HepG2 (cell line): ENCODE measurements around the gene CELSR3. TPM values are rescaled to one million over a fixed set of nuclear protein-coding genes. Genes with fewer than 3 reads are reported as not detected.

ENCODE experiments used
- ATAC-seq: fragments of 200-7000 bp; cut with Tn5 transposase; 3 replicates; pipeline ENCODE4 v1.9.1; 2020; ENCODE audit warnings: mild to moderate bottlenecking, moderate library complexity
- BruUV-seq: library from RNA; stranded (reverse); fragments of 400-500 nt; replicated peaks from 2 replicates; lab custom pipeline; 2021; lab: Mats Ljungman, UMichigan
- CTCF ChIA-PET: fragments of 300-600 bp; formaldehyde crosslinking; extraction: SDS; loops from one replicate; lab custom pipeline; 2021; ENCODE audit warnings: low total read pairs, inconsistent platforms, low intra/inter-chr PET ratio; lab: Yijun Ruan, JAX
- POLR2A ChIA-PET: fragments of 350-600 bp; sonication (Branson Sonifier 250); formaldehyde crosslinking; loops from one replicate; lab custom pipeline; 2020; ENCODE audit warnings: antibody characterized with exemption, inconsistent platforms; lab: Yijun Ruan, JAX
- DNase-seq: peaks from one replicate; pipeline ENCODE4 v3.0.0-alpha.2; 2015; ENCODE audit warnings: low spot score
- FAIRE-seq: peaks from 3 replicates; lab custom pipeline; 2011; peaks lifted over from hg19 to GRCh38; lab: Jason Lieb, UNC
- H2AFZ ChIP-seq: one replicate; pipeline ENCODE4 v1.6.1; 2011; ENCODE audit warnings: low read length, inconsistent platforms
- H3K27ac ChIP-seq: fragments of 300-600 bp; 3 replicates; pipeline ENCODE4 v1.8.0; 2011; ENCODE audit warnings: mixed run types, mild to moderate bottlenecking, mixed read lengths, low read length, inconsistent platforms; ENCODE audit not compliant: insufficient read depth; ENCODE audit errors: extremely low read length
- H3K27me3 ChIP-seq, 2 experiments: fragments of 200-600 bp in 1 of 2; 2 replicates in 1 of 2; 3 replicates in 1 of 2; pipeline versions ENCODE4 v1.6.0 to v1.8.0; 2011; ENCODE audit warnings: low read length in 2 of 2, mild to moderate bottlenecking in 2 of 2, moderate library complexity in 2 of 2, inconsistent platforms in 1 of 2; ENCODE audit not compliant: insufficient read depth in 2 of 2, control insufficient read depth in 1 of 2
- H3K36me3 ChIP-seq, 2 experiments: fragments of 200-600 bp in 1 of 2; replicated peaks in 1 of 2; 2 replicates in 1 of 2; 3 replicates in 1 of 2; pipeline versions ENCODE4 v1.5.1 to v1.8.0; 2011; ENCODE audit warnings: low read length in 2 of 2, inconsistent platforms in 1 of 2; ENCODE audit not compliant: insufficient read depth in 2 of 2, control insufficient read depth in 1 of 2
- H3K4me1 ChIP-seq: 2 replicates; pipeline ENCODE4 v1.5.1; 2012; ENCODE audit warnings: low read length, inconsistent platforms; ENCODE audit not compliant: insufficient read depth
- H3K4me2 ChIP-seq: 2 replicates; pipeline ENCODE4 v1.6.0; 2011; ENCODE audit warnings: low read depth, low read length, inconsistent platforms
- H3K4me3 ChIP-seq, 3 experiments: fragments of 200-600 bp in 1 of 3; sonication (generic), shearing (Covaris generic) in 1 of 3; replicated peaks in 1 of 3; 2 replicates each; pipeline ENCODE4 v1.5.1; 2011 to 2016; ENCODE audit warnings: low read length in 3 of 3, inconsistent platforms in 2 of 3, low read depth in 2 of 3, mild to moderate bottlenecking in 2 of 3, control low read depth in 1 of 3, mixed read lengths in 1 of 3; ENCODE audit not compliant: insufficient read depth in 1 of 3
- H3K79me2 ChIP-seq: one replicate; pipeline ENCODE4 v1.6.1; 2011; ENCODE audit warnings: low read length, inconsistent platforms; ENCODE audit not compliant: insufficient read depth
- H3K9ac ChIP-seq: 2 replicates; pipeline ENCODE4 v1.6.0; 2011; ENCODE audit warnings: mild to moderate bottlenecking, low read depth, low read length, inconsistent platforms; ENCODE audit not compliant: insufficient read depth
- H3K9me3 ChIP-seq: 2 replicates; pipeline ENCODE4 v1.5.1; 2012; ENCODE audit warnings: mild to moderate bottlenecking, low read length
- H4K20me1 ChIP-seq: 2 replicates; pipeline ENCODE4 v1.6.0; 2011; ENCODE audit warnings: inconsistent platforms, mild to moderate bottlenecking, low read length, moderate library complexity; ENCODE audit not compliant: insufficient read depth
- DNMT3B ChIP-seq: conservative IDR thresholded peaks from 2 replicates; pipeline ENCODE4 v1.6.1; 2016; ENCODE audit warnings: missing biosample characterization, control low read depth
- DRAP1 ChIP-seq: IDR thresholded peaks from 2 replicates; pipeline ENCODE4 v1.6.1; 2016; ENCODE audit warnings: missing genetic modification reagents, missing compliant biosample characterization
- HDAC2 ChIP-seq: sonication (generic); formaldehyde crosslinking; IDR thresholded peaks from 2 replicates; pipeline ENCODE4 v1.4.0; 2020; ENCODE audit warnings: missing genetic modification reagents
- MAFG ChIP-seq: sonication (generic); formaldehyde crosslinking; IDR thresholded peaks from 2 replicates; pipeline ENCODE4 v1.5.1; 2020; ENCODE audit warnings: mild to moderate bottlenecking, missing genetic modification reagents
- ONECUT2 ChIP-seq: sonication (generic); formaldehyde crosslinking; IDR thresholded peaks from 2 replicates; pipeline ENCODE4 v1.4.0; 2020; ENCODE audit warnings: missing genetic modification reagents
- PCBP1 ChIP-seq: fragments of 200-400 bp; formaldehyde crosslinking; IDR thresholded peaks from 2 replicates; pipeline ENCODE4 v1.6.1; 2017; ENCODE audit warnings: mild to moderate bottlenecking, low read depth, low read length, borderline replicate concordance
- PHF5A ChIP-seq: IDR thresholded peaks from one replicate; pipeline ENCODE4 v1.6.1; 2018; ENCODE audit warnings: low read depth, missing genetic modification reagents; ENCODE audit not compliant: unreplicated experiment
- SMARCE1 ChIP-seq: fragments of 450-650 bp; IDR thresholded peaks from 2 replicates; pipeline ENCODE4 v1.6.1; 2017; ENCODE audit warnings: borderline replicate concordance
- STAG1 ChIP-seq: sonication (generic); formaldehyde crosslinking; IDR thresholded peaks from 2 replicates; pipeline ENCODE4 v1.4.0; 2020; ENCODE audit warnings: missing genetic modification reagents
- STAT5B ChIP-seq: sonication (generic); formaldehyde crosslinking; IDR thresholded peaks from 2 replicates; pipeline ENCODE4 v1.4.0; 2020; ENCODE audit warnings: missing genetic modification reagents
- ZNF136 ChIP-seq: sonication (generic); formaldehyde crosslinking; IDR thresholded peaks from 2 replicates; pipeline ENCODE4 v1.8.1; 2022; ENCODE audit warnings: low read depth, mild to moderate bottlenecking, moderate library complexity, missing genetic modification reagents
- ZNF451 ChIP-seq: sonication (generic); formaldehyde crosslinking; IDR thresholded peaks from 2 replicates; pipeline ENCODE4 v1.5.0; 2020; ENCODE audit warnings: mild to moderate bottlenecking, missing genetic modification reagents
- ZNF749 ChIP-seq: sonication (generic); formaldehyde crosslinking; IDR thresholded peaks from 2 replicates; pipeline ENCODE4 v1.8.0; 2022; ENCODE audit warnings: mild to moderate bottlenecking, missing genetic modification reagents, moderate library complexity, borderline replicate concordance
- ZNF773 ChIP-seq: sonication (generic); formaldehyde crosslinking; IDR thresholded peaks from 2 replicates; pipeline ENCODE4 v1.4.0; 2020; ENCODE audit warnings: missing genetic modification reagents, borderline replicate concordance
- ZNF782 ChIP-seq: sonication (generic); formaldehyde crosslinking; IDR thresholded peaks from 2 replicates; pipeline ENCODE4 v1.4.0; 2020; ENCODE audit warnings: missing genetic modification reagents, mild to moderate bottlenecking, borderline replicate concordance
- WGBS: methylation state at CpG from one replicate; pipeline ENCODE4 v1.1.6; 2017; ENCODE audit warnings: low lambda C conversion rate; 5-methylcytosine and 5-hydroxymethylcytosine counted together
- in situ Hi-C: cut with HindIII; loops from 2 replicates; pipeline ENCODE4 v1.10.0; 2017; ENCODE audit warnings: low pct_unique_long_range_greater_than_20kb; ENCODE audit not compliant: extremely low pct_ligation_motif_present
- intact Hi-C: fragments of 100-400 bp; cut with micrococcal nuclease; formaldehyde crosslinking; loops from one replicate; pipeline ENCODE4 v1.10.0; 2022; ENCODE audit not compliant: unreplicated experiment
- polyA plus RNA-seq, 8 experiments: library from polyadenylated mRNA; depleted of rRNA in 3 of 8; stranded (reverse) in 7 of 8; unstranded in 1 of 8; fragments of >200 nt; fragmentation: Illumina TruSeq in 4 of 8; extraction: Trizol in 4 of 8; gene quantifications; 2 replicates each; pipeline versions ENCODE4 v1.2.1 to v1.2.3, GENCODE V29; 2011 to 2016; ENCODE audit warnings: low read depth in 4 of 8, missing spikeins in 1 of 8, mixed read lengths in 1 of 8; ENCODE audit not compliant: insufficient read depth in 1 of 8
- total RNA-seq, 5 experiments: library from RNA; depleted of rRNA; stranded (reverse); fragments of >200 nt; fragmentation: Illumina TruSeq; extraction: Trizol; gene quantifications; 2 replicates each; pipeline ENCODE4 v1.2.3, GENCODE V29; 2016; ENCODE audit warnings: low read depth in 1 of 5
- TF ChIP-seq, protein P1 (sequence below): sonication (generic); formaldehyde crosslinking; IDR thresholded peaks from 2 replicates; pipeline ENCODE4 v1.4.0; 2020; ENCODE audit warnings: missing genetic modification reagents
- TF ChIP-seq, protein P2 (sequence below): sonication (generic); formaldehyde crosslinking; IDR thresholded peaks from 2 replicates; pipeline ENCODE4 v1.5.0; 2020; ENCODE audit warnings: missing genetic modification reagents
- TF ChIP-seq, protein P3 (sequence below): sonication (generic); formaldehyde crosslinking; IDR thresholded peaks from 2 replicates; pipeline ENCODE4 v1.5.0; 2020; ENCODE audit warnings: missing genetic modification reagents, mild to moderate bottlenecking, borderline replicate concordance

The CELSR3 gene
- total and polyA plus RNA-seq, 2 of the 13 experiments (the other 11 are each of a cell fraction or from before 2014, with no cell fraction given), result 5.4 to 6.7 TPM

DNA sequence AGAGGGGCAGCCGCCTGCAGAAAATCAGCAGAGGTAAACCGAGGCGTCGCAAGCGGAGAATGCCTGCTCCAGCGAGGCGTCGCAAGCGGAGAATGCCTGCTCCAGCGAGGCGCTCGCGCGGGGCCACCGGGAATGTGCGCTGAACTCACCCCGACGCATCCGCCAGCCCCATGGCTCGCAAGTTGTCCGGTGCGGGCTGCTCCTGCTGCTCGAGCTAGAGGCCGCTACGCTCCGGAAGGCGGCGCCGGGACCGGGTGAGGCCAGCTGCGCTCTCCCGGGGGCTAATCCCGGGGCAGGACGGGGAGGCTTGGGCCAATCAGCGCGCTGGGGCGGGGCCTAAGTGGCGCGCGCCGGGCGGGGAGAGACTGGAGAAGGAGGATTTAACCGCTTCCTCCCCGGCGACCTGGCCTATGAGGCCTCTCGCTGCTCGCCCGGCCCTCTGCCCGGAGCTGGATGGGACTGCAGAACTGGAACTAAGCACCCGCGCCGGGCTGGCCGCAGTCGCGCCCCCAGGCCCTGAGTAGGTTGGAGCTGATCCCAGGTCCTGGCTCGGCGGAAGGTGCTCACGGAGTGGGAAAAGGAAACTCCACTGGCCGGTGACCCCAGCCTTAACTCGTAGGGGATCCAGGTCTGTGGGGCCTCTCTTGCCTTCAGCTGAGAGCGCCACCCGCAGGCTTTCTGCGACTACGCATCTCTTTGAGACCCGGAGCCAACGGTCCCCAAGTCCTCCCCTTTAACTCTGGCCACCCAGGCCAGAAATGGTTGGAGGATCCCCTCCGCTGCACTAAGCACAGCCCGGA is 27.3 kb downstream of the CELSR3 start, which contains the start of gene SLC26A6:
Gene SLC26A6, minus strand, starts transcription at position 240 of the 800 bp plus-strand sequence. Its CDS starts 68 bp downstream, at position 172.
- WGBS, result 0% methylated on average over 5 of the region's 68 CpGs
- DNase-seq (peak; percentile 93), ATAC-seq (peak; percentile 91), FAIRE-seq (peak; percentile 62)
- intact Hi-C loops (loop anchor here (1.0 to 2.0 kb wide), 3 partner anchors 17 to 79 kb away; partner anchors contain the start of genes PFKFB4 and UQCRC1), in situ Hi-C loops (no loop called here)
- Histone ChIP-seq H4K20me1 (no peaks in the 10 kb centered on the region), H3K4me1 (peaks cover 64% of the 10 kb centered on the region), H3K9me3 (no peaks in the 10 kb centered on the region), H3K9ac (peak within 1 kb of the TSS; percentile 83), H3K4me2 (peak within 1 kb of the TSS; percentile 88), H2AFZ (no peak within 1 kb of the TSS), H3K4me3 (peak within 1 kb of the TSS; percentile 71 to 96 (median 93)), H3K79me2 (peaks cover 43% of the 10 kb centered on the region), H3K27ac (peak within 1 kb of the TSS; percentile 74), H3K27me3 (no peaks in the 10 kb centered on the region; a peak in 1 of 5 replicates), H3K36me3 (peaks cover 8 to 33% of the 10 kb centered on the region in 2 experiments; a peak in 4 of 5 replicates)
- ChIA-PET POLR2A (interaction anchor here (0.7 to 4.8 kb wide), 25 partner anchors 11 to 395 kb away, joined by 3 to 140 read pairs (median 6); partner anchors contain the start of genes CCDC51, CELSR3, COL7A1 and IP6K2), CTCF (interaction anchor here (2.2 kb wide), 1 partner anchor 26 kb away, joined by 13 read pairs; the partner anchor contains the start of gene UQCRC1)
- BruUV-seq, result TSS peak; percentile 70
- TF ChIP-seq ZNF773 (CRISPR knock-in tag) (peak; percentile 53; the same call in 1 of the 2 replicates), ZNF749 (peak; percentile 94; the same call in 1 of the 2 replicates), SMARCE1 (no peak), ZNF136 (0 out of 2 replicates have a peak, but pooled peaks have one; percentile 61), DRAP1 (CRISPR knock-in tag) (peak; percentile 93), MAFG (CRISPR knock-in tag) (0 out of 2 replicates have a peak, but pooled peaks have one; percentile 16), STAT5B (CRISPR knock-in tag) (peak; percentile 14; the same call in 1 of the 2 replicates), STAG1 (peak; percentile 68), ZNF782 (CRISPR knock-in tag) (peak; percentile 56; the same call in 1 of the 2 replicates), DNMT3B (CRISPR knock-in tag) (no peak), ZNF451 (CRISPR knock-in tag) (peak; percentile 91), ONECUT2 (CRISPR knock-in tag) (no peak), HDAC2 (no peak; the same call in 1 of the 2 replicates), PCBP1 (no peak; the same call in 1 of the 2 replicates), PHF5A (CRISPR knock-in tag) (peak; percentile 24)
- TF ChIP-seq, protein P1, sequence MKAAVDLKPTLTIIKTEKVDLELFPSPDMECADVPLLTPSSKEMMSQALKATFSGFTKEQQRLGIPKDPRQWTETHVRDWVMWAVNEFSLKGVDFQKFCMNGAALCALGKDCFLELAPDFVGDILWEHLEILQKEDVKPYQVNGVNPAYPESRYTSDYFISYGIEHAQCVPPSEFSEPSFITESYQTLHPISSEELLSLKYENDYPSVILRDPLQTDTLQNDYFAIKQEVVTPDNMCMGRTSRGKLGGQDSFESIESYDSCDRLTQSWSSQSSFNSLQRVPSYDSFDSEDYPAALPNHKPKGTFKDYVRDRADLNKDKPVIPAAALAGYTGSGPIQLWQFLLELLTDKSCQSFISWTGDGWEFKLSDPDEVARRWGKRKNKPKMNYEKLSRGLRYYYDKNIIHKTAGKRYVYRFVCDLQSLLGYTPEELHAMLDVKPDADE, result 0 out of 2 replicates have a peak, but pooled peaks have one; percentile 60
- TF ChIP-seq, protein P2, sequence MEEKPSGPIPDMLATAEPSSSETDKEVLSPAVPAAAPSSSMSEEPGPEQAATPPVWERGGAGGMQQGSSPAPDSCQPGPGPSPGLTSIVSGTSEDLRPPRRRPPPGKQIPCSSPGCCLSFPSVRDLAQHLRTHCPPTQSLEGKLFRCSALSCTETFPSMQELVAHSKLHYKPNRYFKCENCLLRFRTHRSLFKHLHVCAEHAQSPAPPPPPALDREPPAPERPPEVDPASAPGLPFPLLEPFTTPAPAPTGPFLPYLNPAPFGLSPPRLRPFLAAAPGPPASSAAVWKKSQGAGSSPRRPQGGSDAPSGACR (CRISPR knock-in tag), result peak; percentile 96
- TF ChIP-seq, protein P3, sequence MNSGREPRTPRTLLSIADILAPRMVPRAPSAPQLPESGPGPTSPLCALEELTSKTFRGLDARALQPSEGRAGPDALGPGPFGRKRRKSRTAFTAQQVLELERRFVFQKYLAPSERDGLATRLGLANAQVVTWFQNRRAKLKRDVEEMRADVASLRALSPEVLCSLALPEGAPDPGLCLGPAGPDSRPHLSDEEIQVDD (CRISPR knock-in tag), result no peak
